Vagina (tissue), 2 donors: ENCODE data around the gene MBD4.

Experiments
- CTCF ChIP-seq, 3 experiments: fragments of 450-650 bp in 2 of 3; fragments of 200-600 bp in 1 of 3; sonication (generic) in 1 of 3; IDR thresholded peaks; one replicate each; pipeline ENCODE4 v1.5.1; 2017 to 2019; ENCODE audit warnings: antibody characterized with exemption in 3 of 3, mild to moderate bottlenecking in 2 of 3, moderate library complexity in 2 of 3
- POLR2A ChIP-seq, 2 donors: fragments of 450-650 bp; IDR thresholded peaks; one replicate each; pipeline ENCODE4 v1.6.1; 2017; ENCODE audit warnings: antibody characterized with exemption in 2 of 2, mild to moderate bottlenecking in 2 of 2, moderate library complexity in 2 of 2
- POLR2AphosphoS5 ChIP-seq, 2 donors: sonication (generic); formaldehyde crosslinking; IDR thresholded peaks; one replicate each; pipeline ENCODE4 v1.9.0; 2017; ENCODE audit warnings: antibody characterized with exemption in 2 of 2, mild to moderate bottlenecking in 2 of 2, low read depth in 1 of 2; ENCODE audit not compliant: insufficient read depth in 1 of 2

GRCh38 chr3:129462361-129462968 is 22.7 kb upstream of the MBD4 start:
- TF ChIP-seq CTCF (IDR thresholded peaks at IDR 0.05) (no peak), POLR2AphosphoS5 (IDR thresholded peaks at IDR 0.05; ENCODE audit: insufficient read depth in 1 of 2, low read depth in 1 of 2) (no peak), POLR2A (IDR thresholded peaks at IDR 0.05) (no peak)
